H1 (cell line): ENCODE measurements around the gene RABEP2. TPM values are rescaled to one million over a fixed set of nuclear protein-coding genes. Genes with fewer than 3 reads are reported as not detected.

ENCODE experiments used
- BRCA1 ChIP-seq: IDR thresholded peaks from 2 replicates; pipeline ENCODE4 v1.6.1; 2012; ENCODE audit warnings: low read depth, low read length, improper control_type of control experiment
- polyA plus RNA-seq, 7 experiments: library from polyadenylated mRNA; depleted of rRNA in 3 of 7; stranded (reverse) in 5 of 7; unstranded in 2 of 7; fragments of >200 nt in 5 of 7; fragments of 200-250 nt in 2 of 7; gene quantifications; 1 replicate in 5 of 7; 2 replicates in 1 of 7; 4 replicates in 1 of 7; pipeline versions ENCODE4 v1.2.1 to v1.2.3, GENCODE V29; 2011 to 2013; ENCODE audit warnings: missing spikeins in 2 of 7, mixed read lengths in 2 of 7
- total RNA-seq: library from RNA; stranded (reverse); fragmentation: NEBNext Ultra II Directional; extraction: Animal tissue kit (Norgen Biotek cat#: 25700); gene quantifications from 2 replicates; pipeline ENCODE4 v1.2.1, GENCODE V29; 2021

Gene RABEP2
- total and polyA plus RNA-seq, 2 of the 8 experiments (the other 6 are each of a cell fraction or from before 2014, with no cell fraction given), result 10.4 to 14.9 TPM

- TF ChIP-seq BRCA1, result no peak
Measured at GRCh38 chr16:28897826-28898225, 27.2 kb downstream of the RABEP2 start (continued).
